Stomach (tissue), 9 donors: ENCODE measurements around the gene ZCCHC7. TPM values are rescaled to one million over a fixed set of nuclear protein-coding genes. Genes with fewer than 3 reads are reported as not detected.

Source experiments
- DNase-seq, 2 donors: peaks; one replicate each; pipeline versions ENCODE4 v3.0.0 to v3.0.0-alpha.2; 2013 to 2019
- H3K27ac ChIP-seq, 5 donors: fragments of 200-600 bp in 4 of 5; sonication (generic) in 4 of 5; one replicate each; pipeline ENCODE4 v1.5.1; 2013 to 2019; ENCODE audit warnings: mild to moderate bottlenecking in 1 of 5, moderate library complexity in 1 of 5
- H3K27me3 ChIP-seq, 3 donors: fragments of 200-600 bp; sonication (generic); one replicate each; pipeline ENCODE4 v1.5.1; 2017 to 2019; ENCODE audit warnings: mixed run types in 1 of 3
- H3K36me3 ChIP-seq, 4 donors: fragments of 200-600 bp; sonication (generic); 1 replicate in 3 of 4; 2 replicates in 1 of 4; pipeline ENCODE4 v1.5.1; 2016 to 2019
- H3K4me1 ChIP-seq, 4 donors: fragments of 200-600 bp; sonication (generic); one replicate each; pipeline ENCODE4 v1.5.1; 2016 to 2019
- H3K4me3 ChIP-seq, 4 donors: fragments of 200-600 bp; sonication (generic) in 3 of 4; one replicate each; pipeline ENCODE4 v1.5.1; 2016 to 2019; ENCODE audit warnings: mild to moderate bottlenecking in 1 of 4
- H3K9me3 ChIP-seq, 4 donors: fragments of 200-600 bp; sonication (generic); one replicate each; pipeline ENCODE4 v1.5.1; 2016 to 2019
- CTCF ChIP-seq, 7 experiments: fragments of 450-650 bp in 4 of 7; fragments of 200-600 bp in 3 of 7; sonication (generic) in 3 of 7; IDR thresholded peaks; one replicate each; pipeline ENCODE4 v1.5.1; 2016 to 2019; ENCODE audit warnings: antibody characterized with exemption in 7 of 7, control low read depth in 2 of 7, mild to moderate bottlenecking in 1 of 7
- EP300 ChIP-seq: sonication (generic); formaldehyde crosslinking; IDR thresholded peaks from one replicate; pipeline ENCODE4 v1.6.1; 2017; ENCODE audit warnings: antibody characterized with exemption
- POLR2A ChIP-seq, 4 donors: fragments of 450-650 bp; IDR thresholded peaks; one replicate each; pipeline ENCODE4 v1.6.1; 2016; ENCODE audit warnings: antibody characterized with exemption in 4 of 4, control low read depth in 2 of 4, mild to moderate bottlenecking in 1 of 4, moderate library complexity in 1 of 4
- POLR2AphosphoS5 ChIP-seq, 3 donors: sonication (generic); formaldehyde crosslinking; IDR thresholded peaks; one replicate each; pipeline ENCODE4 v1.6.1; 2016; ENCODE audit warnings: antibody characterized with exemption in 3 of 3
- WGBS, 5 donors: extraction: QIAGEN DNeasy Blood & Tissue Kit in 3 of 5; methylation state at CpG; one replicate each; pipeline versions ENCODE4 v1.1.5 to v1.1.7; 2013 to 2018; 5-methylcytosine and 5-hydroxymethylcytosine counted together
- intact Hi-C: fragments of 100-400 bp; cut with DNase I; formaldehyde crosslinking; loops from one replicate; pipeline ENCODE4 v1.15.1; 2023; ENCODE audit warnings: low total_unique reads
- polyA plus RNA-seq, 3 donors: library from polyadenylated mRNA; stranded (reverse); fragments of 200-250 nt; gene quantifications; one replicate each; pipeline ENCODE4 v1.2.3, GENCODE V29; 2013
- total RNA-seq, 5 donors: library from RNA; depleted of rRNA; stranded (reverse); fragments of >200 nt; gene quantifications; one replicate each; pipeline versions ENCODE4 v1.1.0 to v1.2.3, GENCODE V29; 2014 to 2016
- donor health status: healthy with polysubstance abuse.
- donor health status: Bipolar disorder and iron deficiency.
- donor health status: healthy.

The ZCCHC7 gene
- total and polyA plus RNA-seq, 8 donors, result 7.9 to 67.1 (median 17.6) TPM

- Histone ChIP-seq H3K9me3 (no peaks in the 10 kb centered on the region), H3K27ac (no peak overlapping the region), H3K4me1 (peaks cover 0 to 4% (median 2%) of the 10 kb centered on the region in 4 donors), H3K27me3 (no peaks in the 10 kb centered on the region), H3K4me3 (no peak overlapping the region), H3K36me3 (peaks cover 0 to 46% (median 43%) of the 10 kb centered on the region in 4 donors)
- no peak for DNase-seq
- TF ChIP-seq CTCF (IDR thresholded peaks at IDR 0.05), result no peak
- no peak for TF ChIP-seq EP300
- no peak for TF ChIP-seq POLR2AphosphoS5 (IDR thresholded peaks at IDR 0.05)
- no peak for TF ChIP-seq POLR2A (IDR thresholded peaks at IDR 0.05)
- intact Hi-C loops, result no loop called here
- WGBS, 5 donors, result 92 to 98% (median 93%) methylated on average over 3 of the region's 3 CpGs
Measured at GRCh38 chr9:37128051-37128450, 7.7 kb downstream of the ZCCHC7 start.

GRCh38 chr9:37134166-37134565 lies 13.8 kb downstream of the ZCCHC7 start:
- no peak for TF ChIP-seq POLR2AphosphoS5 (IDR thresholded peaks at IDR 0.05)
- TF ChIP-seq POLR2A (IDR thresholded peaks at IDR 0.05), result no peak
- TF ChIP-seq EP300, result no peak
- TF ChIP-seq CTCF (IDR thresholded peaks at IDR 0.05), result no peak
- DNase-seq, result no peak
- H3K4me3 ChIP-seq, result no peak overlapping the region
- WGBS, 5 donors, result 89 to 100% (median 97%) methylated on average over 1 of the region's 1 CpG
- H3K36me3 ChIP-seq, result peaks cover 0 to 33% (median 24%) of the 10 kb centered on the region in 4 donors
- no peaks in the 10 kb centered on the region for H3K9me3 ChIP-seq
- intact Hi-C loops, result no loop called here
- H3K4me1 ChIP-seq, result peaks cover 0 to 11% (median 4%) of the 10 kb centered on the region in 4 donors
- no peak overlapping the region for H3K27ac ChIP-seq
- no peaks in the 10 kb centered on the region for H3K27me3 ChIP-seq

GRCh38 chr9:37141015-37141414 lies 20.6 kb downstream of the ZCCHC7 start:
- peaks cover 0 to 11% (median 6%) of the 10 kb centered on the region in 4 donors for H3K36me3 ChIP-seq
- peaks cover 0 to 21% (median 8%) of the 10 kb centered on the region in 4 donors for H3K4me1 ChIP-seq
- DNase-seq, result no peak
- H3K27me3 ChIP-seq, result no peaks in the 10 kb centered on the region
- no peak overlapping the region for H3K4me3 ChIP-seq
- H3K27ac ChIP-seq, result no peak overlapping the region
- H3K9me3 ChIP-seq, result no peaks in the 10 kb centered on the region
- intact Hi-C loops, result no loop called here
- WGBS, 5 donors, result 90 to 99% (median 97%) methylated on average over 2 of the region's 2 CpGs
- no peak for TF ChIP-seq EP300
- TF ChIP-seq CTCF (IDR thresholded peaks at IDR 0.05), result no peak
- no peak for TF ChIP-seq POLR2A (IDR thresholded peaks at IDR 0.05)
- no peak for TF ChIP-seq POLR2AphosphoS5 (IDR thresholded peaks at IDR 0.05)

- Histone ChIP-seq H3K4me1 (peaks cover 0 to 15% (median 4%) of the 10 kb centered on the region in 4 donors), H3K27ac (no peak overlapping the region), H3K27me3 (no peaks in the 10 kb centered on the region), H3K9me3 (no peaks in the 10 kb centered on the region), H3K4me3 (no peak overlapping the region), H3K36me3 (peaks cover 0 to 3% (median under 1%) of the 10 kb centered on the region in 4 donors)
- TF ChIP-seq CTCF (IDR thresholded peaks at IDR 0.05) (no peak), POLR2AphosphoS5 (IDR thresholded peaks at IDR 0.05) (no peak), EP300 (no peak), POLR2A (IDR thresholded peaks at IDR 0.05) (no peak)
- 58 to 70% (median 62%) methylated on average over 2 of the region's 2 CpGs for WGBS, 5 donors
- peak in 1 of 2 donors; percentile 10 for DNase-seq
- intact Hi-C loops, result no loop called here
Measured at GRCh38 chr9:37144762-37145161, 24.4 kb downstream of the ZCCHC7 start.
